Mesendoderm (in vitro differentiated cells): Measurements from ENCODE around the gene SMAP2.

Experiments used
- DNase-seq: peaks from one replicate; pipeline ENCODE4 v3.0.0; 2013
- H2AK5ac ChIP-seq: 2 replicates; pipeline ENCODE4 v1.6.1; 2013; ENCODE audit warnings: low read length, inconsistent platforms
- H2BK120ac ChIP-seq: 2 replicates; pipeline ENCODE4 v1.6.1; 2013; ENCODE audit warnings: low read depth, mild to moderate bottlenecking, low read length, moderate library complexity, mixed read lengths
- H2BK15ac ChIP-seq: replicated peaks from 2 replicates; pipeline ENCODE4 v1.6.1; 2013; ENCODE audit warnings: low read depth, mild to moderate bottlenecking, moderate library complexity
- H2BK5ac ChIP-seq: 2 replicates; pipeline ENCODE4 v1.6.1; 2013; ENCODE audit warnings: low read length, inconsistent platforms
- H3K18ac ChIP-seq: 2 replicates; pipeline ENCODE4 v1.6.1; 2013; ENCODE audit warnings: mild to moderate bottlenecking, low read length, mixed read lengths
- H3K23ac ChIP-seq: one replicate; pipeline ENCODE4 v1.6.1; 2013; ENCODE audit warnings: low read length
- H3K27ac ChIP-seq: 2 replicates; pipeline ENCODE4 v1.5.1; 2013; ENCODE audit warnings: low read depth, mild to moderate bottlenecking, inconsistent platforms, low read length, moderate library complexity
- H3K27me3 ChIP-seq: 2 replicates; pipeline ENCODE4 v1.6.1; 2013; ENCODE audit warnings: low read length, control low read depth, mild to moderate bottlenecking, inconsistent platforms; ENCODE audit not compliant: insufficient read depth, poor library complexity
- H3K36me3 ChIP-seq: 2 replicates; pipeline ENCODE4 v1.6.1; 2013; ENCODE audit warnings: low read length, inconsistent platforms; ENCODE audit not compliant: control insufficient read depth, insufficient read depth
- H3K4ac ChIP-seq: one replicate; pipeline ENCODE4 v1.6.1; 2013; ENCODE audit warnings: low read depth, mild to moderate bottlenecking, low read length, moderate library complexity
- H3K4me1 ChIP-seq: 2 replicates; pipeline ENCODE4 v1.6.1; 2013; ENCODE audit warnings: low read depth, low read length, inconsistent platforms; ENCODE audit not compliant: control insufficient read depth
- H3K4me2 ChIP-seq: 2 replicates; pipeline ENCODE4 v1.6.1; 2013; ENCODE audit warnings: low read length
- H3K4me3 ChIP-seq: 2 replicates; pipeline ENCODE4 v1.5.1; 2013; ENCODE audit warnings: mild to moderate bottlenecking, low read length
- H3K56ac ChIP-seq: one replicate; pipeline ENCODE4 v1.6.1; 2013; ENCODE audit warnings: low read length
- H3K79me1 ChIP-seq: 2 replicates; pipeline ENCODE4 v1.6.1; 2013; ENCODE audit warnings: low read length, inconsistent platforms
- H3K79me2 ChIP-seq: 2 replicates; pipeline ENCODE4 v1.6.1; 2013; ENCODE audit warnings: mild to moderate bottlenecking, low read length; ENCODE audit not compliant: control insufficient read depth, insufficient read depth
- H3K9ac ChIP-seq: 2 replicates; pipeline ENCODE4 v1.6.1; 2013; ENCODE audit warnings: low read length, inconsistent platforms
- H4K5ac ChIP-seq: one replicate; pipeline ENCODE4 v1.6.1; 2013; ENCODE audit warnings: low read length
- H4K8ac ChIP-seq: one replicate; pipeline ENCODE4 v1.6.1; 2013; ENCODE audit warnings: low read depth, mild to moderate bottlenecking, control low read depth, low read length, moderate library complexity
- WGBS: extraction: QIAGEN DNeasy Blood & Tissue Kit; methylation state at CpG from one replicate; pipeline ENCODE4 v1.1.7; 2013; ENCODE audit warnings: low lambda C conversion rate, missing lambda C conversion rate; ENCODE audit not compliant: insufficient coverage; ENCODE audit errors: extremely low coverage; 5-methylcytosine and 5-hydroxymethylcytosine counted together

SMAP2 gene

GRCh38 chr1:40382601-40383000, 9.1 kb downstream of the SMAP2 start:
- Histone ChIP-seq H2BK15ac (no peak overlapping the region), H3K23ac (no peak overlapping the region), H3K79me1 (peaks cover 2% of the 10 kb centered on the region), H3K36me3 (no peaks in the 10 kb centered on the region), H3K4ac (no peak overlapping the region), H3K4me2 (no peak overlapping the region), H3K4me3 (no peak overlapping the region), H3K27me3 (no peaks in the 10 kb centered on the region), H3K79me2 (no peaks in the 10 kb centered on the region), H2AK5ac (no peak overlapping the region), H3K56ac (no peak overlapping the region), H2BK5ac (no peak overlapping the region), H4K8ac (no peak overlapping the region), H3K9ac (no peak overlapping the region), H2BK120ac (no peak overlapping the region), H3K18ac (no peak overlapping the region), H4K5ac (no peak overlapping the region), H3K27ac (no peak overlapping the region), H3K4me1 (no peaks in the 10 kb centered on the region)
- DNase-seq = no peak

DNA sequence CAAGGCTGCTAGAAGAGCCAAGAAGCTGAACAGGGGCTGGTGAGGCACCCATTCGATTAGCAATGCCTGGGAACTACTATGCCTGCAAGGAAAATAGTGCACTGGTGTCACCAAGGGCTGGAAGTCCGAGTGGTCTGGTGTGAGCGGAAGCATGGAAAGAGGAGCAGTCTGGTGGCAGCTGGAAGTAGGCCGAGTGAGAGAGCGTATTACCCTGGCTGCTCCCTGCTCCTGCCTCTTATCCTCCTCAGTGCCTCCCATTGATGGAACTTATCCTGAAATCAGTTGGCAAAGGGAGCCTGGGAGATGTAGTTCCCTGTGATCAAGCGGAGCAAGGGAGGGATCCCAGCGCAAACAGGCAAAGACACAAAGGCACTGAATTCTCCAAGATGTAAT, 9.6 kb downstream of the SMAP2 start:
- H2BK15ac ChIP-seq = no peak overlapping the region
- H2BK120ac ChIP-seq = no peak overlapping the region
- H3K79me2 ChIP-seq = no peaks in the 10 kb centered on the region
- H3K23ac ChIP-seq = no peak overlapping the region
- H3K4me3 ChIP-seq = no peak overlapping the region
- peak; percentile 79 for DNase-seq
- no peak overlapping the region for H3K27ac ChIP-seq
- no peak overlapping the region for H2BK5ac ChIP-seq
- no peaks in the 10 kb centered on the region for H3K27me3 ChIP-seq
- H3K79me1 ChIP-seq = peaks cover 2% of the 10 kb centered on the region
- no peaks in the 10 kb centered on the region for H3K36me3 ChIP-seq
- H3K56ac ChIP-seq = no peak overlapping the region
- H3K9ac ChIP-seq = no peak overlapping the region
- no CpG with 5 or more reads among the region's 7 CpGs for WGBS
- H3K18ac ChIP-seq = no peak overlapping the region
- H4K8ac ChIP-seq = no peak overlapping the region
- no peak overlapping the region for H4K5ac ChIP-seq
- H2AK5ac ChIP-seq = no peak overlapping the region
- H3K4ac ChIP-seq = no peak overlapping the region
- H3K4me2 ChIP-seq = no peak overlapping the region
- H3K4me1 ChIP-seq = no peaks in the 10 kb centered on the region

DNA sequence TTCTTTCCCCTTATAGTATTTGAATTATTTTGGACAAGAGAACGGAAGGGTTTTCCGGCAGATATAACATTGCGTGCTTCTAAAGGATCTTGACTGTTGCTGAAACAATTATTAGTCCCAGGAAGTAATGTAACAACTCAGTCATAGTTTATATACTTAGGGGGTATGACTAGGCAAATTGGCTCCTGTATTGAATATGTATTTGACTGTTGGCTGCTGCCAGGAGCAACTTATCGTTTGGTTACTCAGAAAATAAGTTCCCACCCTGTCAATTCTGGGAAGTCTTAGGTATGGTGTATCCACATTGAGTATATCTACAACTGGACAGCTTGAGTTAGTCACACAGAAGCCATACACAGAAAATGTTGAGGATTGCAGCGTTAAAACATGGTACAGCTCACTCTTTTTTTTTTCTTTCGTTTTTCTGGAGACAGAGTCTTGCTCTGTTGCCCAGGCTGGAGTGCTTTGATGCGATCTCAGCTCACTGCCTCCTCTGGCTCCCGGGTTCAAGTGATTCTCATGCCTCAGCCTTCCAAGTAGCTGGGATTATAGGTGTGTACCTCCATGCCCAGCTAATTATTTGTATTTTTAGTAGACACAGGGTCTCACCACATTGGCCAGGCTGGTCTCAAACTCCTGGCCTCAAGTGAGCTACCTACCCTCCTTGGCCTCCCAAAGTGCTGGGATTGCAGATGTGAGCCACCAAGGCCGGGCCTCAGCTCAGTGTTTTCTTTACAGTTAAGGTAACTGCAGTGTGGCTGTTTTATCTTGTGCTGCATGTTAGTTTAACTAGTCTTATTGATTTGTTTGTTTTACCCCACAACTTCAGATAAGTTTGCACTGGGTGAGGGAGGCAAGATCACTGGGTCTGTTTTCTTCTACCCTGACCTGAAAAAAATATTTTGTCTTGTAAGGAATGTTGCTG, 10.2 kb downstream of the SMAP2 start:
- no peak overlapping the region for H3K4ac ChIP-seq
- peaks cover 2% of the 10 kb centered on the region for H3K79me1 ChIP-seq
- H3K4me2 ChIP-seq = no peak overlapping the region
- no peak overlapping the region for H2BK120ac ChIP-seq
- H4K8ac ChIP-seq = no peak overlapping the region
- H3K27ac ChIP-seq = no peak overlapping the region
- no peak overlapping the region for H2BK5ac ChIP-seq
- DNase-seq = no peak
- H3K4me1 ChIP-seq = no peaks in the 10 kb centered on the region
- no peak overlapping the region for H3K4me3 ChIP-seq
- no peak overlapping the region for H3K56ac ChIP-seq
- no peak overlapping the region for H3K9ac ChIP-seq
- H3K79me2 ChIP-seq = no peaks in the 10 kb centered on the region
- no peak overlapping the region for H2AK5ac ChIP-seq
- H3K36me3 ChIP-seq = no peaks in the 10 kb centered on the region
- H2BK15ac ChIP-seq = no peak overlapping the region
- H3K23ac ChIP-seq = no peak overlapping the region
- no CpG with 5 or more reads among the region's 9 CpGs for WGBS
- no peaks in the 10 kb centered on the region for H3K27me3 ChIP-seq
- H4K5ac ChIP-seq = no peak overlapping the region
- H3K18ac ChIP-seq = no peak overlapping the region

DNA sequence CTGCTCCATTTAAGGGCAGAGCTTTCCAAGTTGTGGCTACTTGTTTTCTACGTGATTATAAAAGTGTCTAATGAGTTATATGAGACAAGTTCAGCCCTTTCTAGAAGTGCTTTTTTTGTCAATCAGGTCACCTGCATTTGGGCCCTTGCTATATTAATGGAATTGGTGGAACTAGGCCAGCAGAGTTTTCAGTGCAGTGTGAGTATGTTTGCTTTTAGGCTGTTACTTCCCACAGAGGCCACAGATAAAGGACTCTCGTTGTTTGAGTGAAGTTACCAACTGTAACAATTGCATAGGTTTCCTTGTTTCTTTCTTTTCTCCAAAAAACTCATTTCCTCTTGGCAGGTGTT, 10.9 kb downstream of the SMAP2 start:
- Histone ChIP-seq H2AK5ac (no peak overlapping the region), H3K23ac (no peak overlapping the region), H3K18ac (no peak overlapping the region), H3K9ac (no peak overlapping the region), H2BK5ac (no peak overlapping the region), H3K4me2 (no peak overlapping the region), H3K36me3 (no peaks in the 10 kb centered on the region), H4K5ac (no peak overlapping the region), H3K27ac (peak overlapping the region; percentile 41), H4K8ac (no peak overlapping the region), H3K79me1 (peaks cover 2% of the 10 kb centered on the region), H3K4ac (no peak overlapping the region), H3K4me1 (no peaks in the 10 kb centered on the region), H3K79me2 (no peaks in the 10 kb centered on the region), H2BK120ac (no peak overlapping the region), H3K27me3 (no peaks in the 10 kb centered on the region), H2BK15ac (no peak overlapping the region), H3K56ac (peak overlapping the region; percentile 25), H3K4me3 (no peak overlapping the region)
- no peak for DNase-seq
- no CpG with 5 or more reads among the region's 2 CpGs for WGBS

GRCh38 chr1:40384887-40385286, 11.4 kb downstream of the SMAP2 start:
- H3K4ac ChIP-seq = no peak overlapping the region
- H4K5ac ChIP-seq = no peak overlapping the region
- WGBS = no CpG with 5 or more reads among the region's 6 CpGs
- H3K4me2 ChIP-seq = no peak overlapping the region
- H3K18ac ChIP-seq = no peak overlapping the region
- H3K9ac ChIP-seq = no peak overlapping the region
- no peak overlapping the region for H2AK5ac ChIP-seq
- no peaks in the 10 kb centered on the region for H3K79me2 ChIP-seq
- no peak overlapping the region for H3K27ac ChIP-seq
- H2BK15ac ChIP-seq = no peak overlapping the region
- H3K4me3 ChIP-seq = no peak overlapping the region
- no peaks in the 10 kb centered on the region for H3K36me3 ChIP-seq
- DNase-seq = no peak
- no peak overlapping the region for H2BK120ac ChIP-seq
- no peaks in the 10 kb centered on the region for H3K4me1 ChIP-seq
- no peak overlapping the region for H3K23ac ChIP-seq
- H3K27me3 ChIP-seq = no peaks in the 10 kb centered on the region
- no peak overlapping the region for H4K8ac ChIP-seq
- peaks cover 2% of the 10 kb centered on the region for H3K79me1 ChIP-seq
- H2BK5ac ChIP-seq = no peak overlapping the region
- H3K56ac ChIP-seq = no peak overlapping the region
